DOHH2 (cell line): ENCODE measurements around the gene TMEM176B.

Experiments
- H3F3A ChIP-seq: fragments of 200-600 bp; sonication (generic), shearing (Covaris generic); 2 replicates; pipeline ENCODE4 v1.6.0; 2016; ENCODE audit warnings: antibody characterized with exemption, mild to moderate bottlenecking; ENCODE audit not compliant: control insufficient read depth, insufficient read depth
- H3K27ac ChIP-seq: fragments of 200-600 bp; sonication (generic); 2 replicates; pipeline ENCODE4 v1.5.1; 2014; ENCODE audit warnings: low read depth, mild to moderate bottlenecking, low read length, moderate library complexity
- H3K27me3 ChIP-seq: fragments of 200-600 bp; sonication (generic); 2 replicates; pipeline ENCODE4 v1.6.1; 2014; ENCODE audit warnings: mild to moderate bottlenecking, low read length, mixed read lengths; ENCODE audit not compliant: control insufficient read depth
- H3K36me3 ChIP-seq: fragments of 200-600 bp; sonication (generic); 2 replicates; pipeline ENCODE4 v1.6.1; 2014; ENCODE audit warnings: mild to moderate bottlenecking, low read length, moderate library complexity, mixed read lengths; ENCODE audit not compliant: control insufficient read depth
- H3K4me1 ChIP-seq: fragments of 200-600 bp; sonication (generic); 2 replicates; pipeline ENCODE4 v1.6.1; 2014; ENCODE audit warnings: mild to moderate bottlenecking, low read length, mixed read lengths; ENCODE audit not compliant: control insufficient read depth
- H3K4me2 ChIP-seq: fragments of 200-600 bp; sonication (generic); 2 replicates; pipeline ENCODE4 v1.6.0; 2014; ENCODE audit warnings: mild to moderate bottlenecking, low read length, moderate library complexity
- H3K4me3 ChIP-seq: fragments of 200-600 bp; sonication (generic); 2 replicates; pipeline ENCODE4 v1.5.1; 2014; ENCODE audit warnings: mild to moderate bottlenecking, low read length, mixed read lengths
- H3K79me2 ChIP-seq: fragments of 200-600 bp; sonication (generic); 2 replicates; pipeline ENCODE4 v1.6.1; 2014; ENCODE audit warnings: mild to moderate bottlenecking, low read length, mixed read lengths; ENCODE audit not compliant: control insufficient read depth
- H3K9me2 ChIP-seq: fragments of 200-600 bp; sonication (generic); replicated peaks from 2 replicates; pipeline ENCODE4 v1.6.1; 2014; ENCODE audit warnings: mild to moderate bottlenecking, low read length, mixed read lengths; ENCODE audit not compliant: control insufficient read depth
- H3K9me3 ChIP-seq: fragments of 200-600 bp; sonication (generic); 2 replicates; pipeline ENCODE4 v1.6.1; 2014; ENCODE audit warnings: antibody characterized with exemption, low read length, mixed read lengths; ENCODE audit not compliant: control insufficient read depth, insufficient read depth
- H4K20me1 ChIP-seq: fragments of 200-600 bp; sonication (generic); 2 replicates; pipeline ENCODE4 v1.6.0; 2014; ENCODE audit warnings: low read depth, mild to moderate bottlenecking, antibody characterized with exemption, low read length, moderate library complexity; ENCODE audit not compliant: control insufficient read depth, insufficient read depth
- CTCF ChIP-seq: fragments of 200-600 bp; sonication (generic); IDR thresholded peaks from one replicate; pipeline ENCODE4 v1.5.1; 2014; ENCODE audit warnings: antibody characterized with exemption, mild to moderate bottlenecking, low read depth, low read length; ENCODE audit not compliant: poor library complexity, severe bottlenecking
- EZH2phosphoT487 ChIP-seq: fragments of 200-600 bp; sonication (generic); IDR thresholded peaks from 2 replicates; pipeline ENCODE4 v1.6.1; 2017; ENCODE audit warnings: borderline replicate concordance, mild to moderate bottlenecking, antibody characterized with exemption, low read length, moderate library complexity, mixed read lengths

The TMEM176B gene

DNA sequence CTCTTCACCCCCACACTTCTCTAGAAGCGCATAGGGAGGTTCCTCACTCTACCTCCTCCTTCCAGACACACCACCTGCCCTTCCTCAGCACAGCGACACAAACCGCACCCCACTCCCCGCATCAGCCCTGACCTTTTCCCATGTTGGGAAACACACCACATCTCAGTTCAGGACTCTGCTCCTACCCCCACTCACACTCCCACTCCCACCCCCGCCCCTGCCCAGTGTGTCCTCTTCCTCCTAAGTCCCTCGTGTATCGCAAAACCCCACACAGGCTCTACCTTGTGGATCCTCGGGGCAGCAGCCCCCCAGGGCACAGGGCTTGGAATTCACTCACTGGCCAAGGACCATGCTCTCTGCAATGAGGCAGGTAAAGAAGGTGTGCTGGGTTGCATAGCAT, 47.9 kb upstream of the TMEM176B start:
- no peak for TF ChIP-seq CTCF
- no peak for TF ChIP-seq EZH2phosphoT487
- H3K9me2 ChIP-seq: no peaks in the 10 kb centered on the region
- H3K4me3 ChIP-seq: no peak overlapping the region
- no peaks in the 10 kb centered on the region for H3K4me1 ChIP-seq
- H3K79me2 ChIP-seq: no peaks in the 10 kb centered on the region
- peaks cover 8% of the 10 kb centered on the region; the same call in 1 of the 2 replicates for H3K27me3 ChIP-seq
- H3F3A ChIP-seq: no peaks in the 10 kb centered on the region
- no peaks in the 10 kb centered on the region for H3K36me3 ChIP-seq
- no peak overlapping the region for H3K27ac ChIP-seq
- no peaks in the 10 kb centered on the region for H4K20me1 ChIP-seq
- H3K4me2 ChIP-seq: no peak overlapping the region
- H3K9me3 ChIP-seq: no peaks in the 10 kb centered on the region

- Histone ChIP-seq H3K27ac (no peak overlapping the region), H4K20me1 (no peaks in the 10 kb centered on the region), H3K4me2 (no peak overlapping the region), H3K4me1 (no peaks in the 10 kb centered on the region), H3K79me2 (no peaks in the 10 kb centered on the region), H3K9me3 (no peaks in the 10 kb centered on the region), H3K36me3 (no peaks in the 10 kb centered on the region), H3K9me2 (no peaks in the 10 kb centered on the region), H3F3A (no peaks in the 10 kb centered on the region), H3K4me3 (no peak overlapping the region), H3K27me3 (peaks cover 4% of the 10 kb centered on the region; the same call in 1 of the 2 replicates)
- TF ChIP-seq EZH2phosphoT487 (no peak), CTCF (no peak)
Measured at GRCh38 chr7:150847536-150847935, 47.4 kb upstream of the TMEM176B start.

- Histone ChIP-seq H3K27ac (no peak overlapping the region), H3K79me2 (no peaks in the 10 kb centered on the region), H3K4me2 (no peak overlapping the region), H3K36me3 (no peaks in the 10 kb centered on the region), H3K4me3 (no peak overlapping the region), H3K27me3 (peaks cover 6% of the 10 kb centered on the region; the same call in 1 of the 2 replicates), H3K9me2 (no peaks in the 10 kb centered on the region), H3K9me3 (no peaks in the 10 kb centered on the region), H3F3A (no peaks in the 10 kb centered on the region), H4K20me1 (no peaks in the 10 kb centered on the region), H3K4me1 (no peaks in the 10 kb centered on the region)
- TF ChIP-seq CTCF (no peak), EZH2phosphoT487 (no peak)
Measured at GRCh38 chr7:150846291-150847115, 46.3 kb upstream of the TMEM176B start.
